CD14-positive monocyte (primary cell): ENCODE measurements around the gene ZNF823. TPM values are rescaled to one million over a fixed set of nuclear protein-coding genes. Genes with fewer than 3 reads are reported as not detected.

ENCODE experiments used
- DNase-seq, 3 donors: peaks; one replicate each; pipeline ENCODE4 v3.0.0-alpha.2; 2011 to 2022
- H2AFZ ChIP-seq: 2 replicates; pipeline ENCODE4 v1.6.0; 2012; ENCODE audit warnings: mild to moderate bottlenecking, low read depth, low read length, inconsistent platforms; ENCODE audit not compliant: insufficient read depth, poor library complexity, severe bottlenecking
- H3K27ac ChIP-seq, 2 donors: 1 replicate in 1 of 2; 2 replicates in 1 of 2; pipeline ENCODE4 v1.5.1; 2012 to 2013; ENCODE audit warnings: low read length in 2 of 2, control low read depth in 1 of 2, inconsistent platforms in 1 of 2, low read depth in 1 of 2, mild to moderate bottlenecking in 1 of 2
- H3K27me3 ChIP-seq, 2 donors: one replicate each; pipeline versions ENCODE4 v1.6.0 to v1.6.1; 2011 to 2013; ENCODE audit warnings: low read length in 2 of 2; ENCODE audit not compliant: control insufficient read depth in 2 of 2, insufficient read depth in 2 of 2
- H3K36me3 ChIP-seq, 2 donors: replicated peaks in 1 of 2; 1 replicate in 1 of 2; 2 replicates in 1 of 2; pipeline versions ENCODE4 v1.5.1 to v1.6.1; 2012 to 2013; ENCODE audit warnings: low read length in 2 of 2, control low read depth in 1 of 2, inconsistent platforms in 1 of 2, mild to moderate bottlenecking in 1 of 2; ENCODE audit not compliant: insufficient read depth in 2 of 2, control insufficient read depth in 1 of 2
- H3K4me1 ChIP-seq, 2 donors: 1 replicate in 1 of 2; 2 replicates in 1 of 2; pipeline versions ENCODE4 v1.5.1 to v1.6.1; 2012 to 2013; ENCODE audit warnings: low read length in 2 of 2, control low read depth in 1 of 2, inconsistent platforms in 1 of 2, mild to moderate bottlenecking in 1 of 2, moderate library complexity in 1 of 2; ENCODE audit not compliant: insufficient read depth in 2 of 2, control insufficient read depth in 1 of 2
- H3K4me2 ChIP-seq: replicated peaks from 2 replicates; pipeline ENCODE3; 2012; ENCODE audit warnings: low read length, moderate library complexity, mild to moderate bottlenecking; ENCODE audit not compliant: poor library complexity, severe bottlenecking; ENCODE audit errors: extremely low read depth
- H3K4me3 ChIP-seq, 3 experiments: fragments of 200-600 bp in 1 of 3; sonication (generic) in 1 of 3; replicated peaks in 1 of 3; 1 replicate in 2 of 3; 2 replicates in 1 of 3; pipeline ENCODE4 v1.5.1; 2011 to 2013; ENCODE audit warnings: low read length in 3 of 3, mild to moderate bottlenecking in 3 of 3, control low read depth in 2 of 3, low read depth in 2 of 3, inconsistent platforms in 1 of 3, moderate library complexity in 1 of 3
- H3K79me2 ChIP-seq: 2 replicates; pipeline ENCODE4 v1.6.0; 2012; ENCODE audit warnings: mild to moderate bottlenecking, control low read depth, inconsistent platforms, low read length, moderate library complexity; ENCODE audit not compliant: insufficient read depth
- H3K9ac ChIP-seq: 2 replicates; pipeline ENCODE4 v1.6.0; 2017; ENCODE audit warnings: low read length, mild to moderate bottlenecking; ENCODE audit not compliant: insufficient read depth, poor library complexity, severe bottlenecking
- H3K9me3 ChIP-seq, 2 donors: replicated peaks in 1 of 2; 1 replicate in 1 of 2; 2 replicates in 1 of 2; pipeline versions ENCODE4 v1.5.1 to v1.6.1; 2012 to 2013; ENCODE audit warnings: low read length in 2 of 2, control low read depth in 1 of 2; ENCODE audit not compliant: control insufficient read depth in 1 of 2, insufficient read depth in 1 of 2
- H4K20me1 ChIP-seq: 2 replicates; pipeline ENCODE4 v1.6.0; 2012; ENCODE audit warnings: mild to moderate bottlenecking, low read length, control low read depth, moderate library complexity; ENCODE audit not compliant: insufficient read depth
- H3K27ac Mint-ChIP-seq, 7 donors: one replicate each; pipeline ENCODE4 v1.8.0; 2020; ENCODE audit warnings: mild to moderate bottlenecking in 7 of 7, mixed read lengths in 7 of 7, moderate library complexity in 6 of 7, inconsistent platforms in 2 of 7
- H3K27me3 Mint-ChIP-seq, 3 donors: one replicate each; pipeline ENCODE4 v1.8.0; 2021 to 2022; ENCODE audit warnings: low read depth in 3 of 3, mild to moderate bottlenecking in 3 of 3, mixed read lengths in 3 of 3, moderate library complexity in 3 of 3, inconsistent platforms in 1 of 3
- H3K36me3 Mint-ChIP-seq, 2 donors: one replicate each; pipeline ENCODE4 v1.8.0; 2020; ENCODE audit warnings: mixed read lengths in 2 of 2, inconsistent platforms in 1 of 2, mild to moderate bottlenecking in 1 of 2
- H3K4me1 Mint-ChIP-seq: one replicate; pipeline ENCODE4 v1.8.0; 2020; ENCODE audit warnings: mild to moderate bottlenecking, mixed read lengths
- H3K4me3 Mint-ChIP-seq, 2 donors: one replicate each; pipeline ENCODE4 v1.8.0; 2020; ENCODE audit warnings: mild to moderate bottlenecking in 2 of 2, mixed read lengths in 2 of 2, moderate library complexity in 1 of 2
- H3K9me3 Mint-ChIP-seq, 7 donors: one replicate each; pipeline ENCODE4 v1.8.0; 2020 to 2022; ENCODE audit warnings: mixed read lengths in 7 of 7, mild to moderate bottlenecking in 6 of 7, moderate library complexity in 6 of 7, inconsistent platforms in 2 of 7
- WGBS: methylation state at CpG from one replicate; pipeline ENCODE4 v1.1.5; 2013; ENCODE audit warnings: missing lambda C conversion rate; ENCODE audit not compliant: insufficient coverage; 5-methylcytosine and 5-hydroxymethylcytosine counted together
- intact Hi-C, 2 donors: fragments of 100-400 bp; cut with micrococcal nuclease; formaldehyde crosslinking; loops; one replicate each; pipeline versions ENCODE4 v1.15.0 to v1.15.1; 2023
- polyA plus RNA-seq, 3 donors: library from polyadenylated mRNA; depleted of rRNA in 1 of 3; unstranded in 2 of 3; stranded (reverse) in 1 of 3; fragments of 300-500 nt in 2 of 3; fragments of >200 nt in 1 of 3; fragmentation: Illumina TruSeq in 2 of 3; gene quantifications; 1 replicate in 2 of 3; 2 replicates in 1 of 3; pipeline ENCODE4 v1.2.3, GENCODE V29; 2012 to 2021
- TF ChIP-seq, protein P1 (sequence below): fragments of 200-600 bp; IDR thresholded peaks from one replicate; pipeline ENCODE4 v1.8.0; 2022; ENCODE audit warnings: antibody characterized with exemption, mild to moderate bottlenecking

ZNF823 gene
- polyA plus RNA-seq, 3 donors, result 0.48 to 0.85 (median 0.67) TPM

- no CpG with 5 or more reads among the region's 2 CpGs for WGBS
- H3K9me3 ChIP-seq, result peaks cover 9 to 35% of the 10 kb centered on the region in 2 donors
- no peaks in the 10 kb centered on the region for H3K36me3 ChIP-seq
- no peak overlapping the region for H3K27ac ChIP-seq
- Mint-ChIP-seq H3K4me3 (no peak overlapping the region), H3K9me3 (peaks cover 30 to 73% (median 58%) of the 10 kb centered on the region in 7 donors), H3K36me3 (no peaks in the 10 kb centered on the region), H3K4me1 (no peaks in the 10 kb centered on the region), H3K27me3 (peaks cover 3 to 10% (median 4%) of the 10 kb centered on the region in 3 donors), H3K27ac (no peak overlapping the region)
- no peaks in the 10 kb centered on the region for H3K27me3 ChIP-seq
- no peak for DNase-seq
- intact Hi-C loops, result no loop called here
- H2AFZ ChIP-seq, result no peak overlapping the region
- H3K4me1 ChIP-seq, result no peaks in the 10 kb centered on the region
- H3K79me2 ChIP-seq, result no peaks in the 10 kb centered on the region
- H4K20me1 ChIP-seq, result no peaks in the 10 kb centered on the region
- TF ChIP-seq, protein P1, sequence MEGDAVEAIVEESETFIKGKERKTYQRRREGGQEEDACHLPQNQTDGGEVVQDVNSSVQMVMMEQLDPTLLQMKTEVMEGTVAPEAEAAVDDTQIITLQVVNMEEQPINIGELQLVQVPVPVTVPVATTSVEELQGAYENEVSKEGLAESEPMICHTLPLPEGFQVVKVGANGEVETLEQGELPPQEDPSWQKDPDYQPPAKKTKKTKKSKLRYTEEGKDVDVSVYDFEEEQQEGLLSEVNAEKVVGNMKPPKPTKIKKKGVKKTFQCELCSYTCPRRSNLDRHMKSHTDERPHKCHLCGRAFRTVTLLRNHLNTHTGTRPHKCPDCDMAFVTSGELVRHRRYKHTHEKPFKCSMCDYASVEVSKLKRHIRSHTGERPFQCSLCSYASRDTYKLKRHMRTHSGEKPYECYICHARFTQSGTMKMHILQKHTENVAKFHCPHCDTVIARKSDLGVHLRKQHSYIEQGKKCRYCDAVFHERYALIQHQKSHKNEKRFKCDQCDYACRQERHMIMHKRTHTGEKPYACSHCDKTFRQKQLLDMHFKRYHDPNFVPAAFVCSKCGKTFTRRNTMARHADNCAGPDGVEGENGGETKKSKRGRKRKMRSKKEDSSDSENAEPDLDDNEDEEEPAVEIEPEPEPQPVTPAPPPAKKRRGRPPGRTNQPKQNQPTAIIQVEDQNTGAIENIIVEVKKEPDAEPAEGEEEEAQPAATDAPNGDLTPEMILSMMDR, result no peak
- H3K9ac ChIP-seq, result no peak overlapping the region
- H3K4me3 ChIP-seq, result no peak overlapping the region
- no peak overlapping the region for H3K4me2 ChIP-seq
Measured at GRCh38 chr19:11749751-11750150, 11.0 kb upstream of the ZNF823 start.

- peaks cover 2 to 8% (median 3%) of the 10 kb centered on the region in 3 donors for H3K27me3 Mint-ChIP-seq
- TF ChIP-seq, protein P1, result no peak
- intact Hi-C loops, result no loop called here
- Histone ChIP-seq H3K9me3 (peaks cover 9 to 27% of the 10 kb centered on the region in 2 donors), H4K20me1 (no peaks in the 10 kb centered on the region), H3K36me3 (no peaks in the 10 kb centered on the region), H3K4me3 (no peak overlapping the region), H3K79me2 (no peaks in the 10 kb centered on the region), H3K9ac (no peak overlapping the region), H3K4me1 (no peaks in the 10 kb centered on the region), H2AFZ (no peak overlapping the region), H3K27ac (no peak overlapping the region), H3K27me3 (no peaks in the 10 kb centered on the region), H3K4me2 (no peak overlapping the region)
- H3K4me3 Mint-ChIP-seq, result no peak overlapping the region
- H3K9me3 Mint-ChIP-seq, result peaks cover 19 to 57% (median 46%) of the 10 kb centered on the region in 7 donors
- no peaks in the 10 kb centered on the region for H3K4me1 Mint-ChIP-seq
- no peaks in the 10 kb centered on the region for H3K36me3 Mint-ChIP-seq
- no peak overlapping the region for H3K27ac Mint-ChIP-seq
- WGBS, result no CpG with 5 or more reads among the region's 1 CpG
- DNase-seq, result no peak
Measured at GRCh38 chr19:11747277-11747676, 8.5 kb upstream of the ZNF823 start.
